H9 (cell line): ENCODE data around the gene TMEM132C. TPM values are rescaled to one million over a fixed set of nuclear protein-coding genes. Genes with fewer than 3 reads are reported as not detected.

Experiments used
- DNase-seq: peaks from one replicate; pipeline ENCODE4 v3.0.0-alpha.2; 2017
- H2AFZ ChIP-seq: one replicate; pipeline ENCODE4 v1.6.1; 2013; ENCODE audit warnings: mild to moderate bottlenecking, low read length, control low read depth, moderate library complexity
- H2AK5ac ChIP-seq: 2 replicates; pipeline ENCODE4 v1.6.1; 2013; ENCODE audit warnings: low read length, control low read depth, mixed read lengths; ENCODE audit not compliant: insufficient read length
- H2BK120ac ChIP-seq: one replicate; pipeline ENCODE4 v1.6.1; 2013; ENCODE audit warnings: low read depth, mild to moderate bottlenecking, low read length, control low read depth, inconsistent platforms; ENCODE audit not compliant: poor library complexity, severe bottlenecking
- H2BK12ac ChIP-seq: 2 replicates; pipeline ENCODE4 v1.6.1; 2013; ENCODE audit warnings: low read length, control low read depth, mixed read lengths, low read depth; ENCODE audit not compliant: insufficient read length
- H2BK15ac ChIP-seq: 2 replicates; pipeline ENCODE4 v1.6.1; 2013; ENCODE audit warnings: low read depth, low read length, control low read depth
- H2BK20ac ChIP-seq: one replicate; pipeline ENCODE4 v1.6.1; 2013; ENCODE audit warnings: low read depth, mild to moderate bottlenecking, low read length, control low read depth, inconsistent platforms; ENCODE audit not compliant: poor library complexity, severe bottlenecking
- H2BK5ac ChIP-seq: 2 replicates; pipeline ENCODE4 v1.6.1; 2013; ENCODE audit warnings: low read length, control low read depth, mixed read lengths; ENCODE audit not compliant: insufficient read length
- H3K14ac ChIP-seq: 2 replicates; pipeline ENCODE4 v1.6.1; 2013; ENCODE audit warnings: low read length, control low read depth; ENCODE audit not compliant: insufficient read depth
- H3K18ac ChIP-seq: 2 replicates; pipeline ENCODE4 v1.6.1; 2013; ENCODE audit warnings: low read depth, mild to moderate bottlenecking, mixed read lengths, low read length, control low read depth; ENCODE audit not compliant: insufficient read length
- H3K23ac ChIP-seq: 2 replicates; pipeline ENCODE4 v1.6.1; 2013; ENCODE audit warnings: low read length, control low read depth, mixed read lengths, low read depth; ENCODE audit not compliant: insufficient read length
- H3K23me2 ChIP-seq: 2 replicates; pipeline ENCODE4 v1.6.1; 2013; ENCODE audit warnings: low read depth, mild to moderate bottlenecking, mixed read lengths, low read length, control low read depth; ENCODE audit not compliant: insufficient read length, poor library complexity, severe bottlenecking
- H3K27ac ChIP-seq: 2 replicates; pipeline ENCODE4 v1.5.1; 2013; ENCODE audit warnings: low read length, control low read depth, mixed read lengths, low read depth; ENCODE audit not compliant: insufficient read length
- H3K27me3 ChIP-seq: 2 replicates; pipeline ENCODE4 v1.6.1; 2013; ENCODE audit warnings: low read length, control low read depth, inconsistent platforms; ENCODE audit not compliant: insufficient read depth
- H3K4ac ChIP-seq: 2 replicates; pipeline ENCODE4 v1.6.1; 2013; ENCODE audit warnings: low read depth, mild to moderate bottlenecking, control low read depth, inconsistent platforms, low read length, moderate library complexity
- H3K4me1 ChIP-seq: 2 replicates; pipeline ENCODE4 v1.6.1; 2013; ENCODE audit warnings: low read length, control low read depth, inconsistent platforms; ENCODE audit not compliant: insufficient read depth
- H3K4me2 ChIP-seq: 2 replicates; pipeline ENCODE4 v1.6.1; 2013; ENCODE audit warnings: low read length, control low read depth, mixed read lengths; ENCODE audit not compliant: insufficient read length, insufficient read depth
- H3K56ac ChIP-seq: 2 replicates; pipeline ENCODE4 v1.6.1; 2013; ENCODE audit warnings: low read depth, mild to moderate bottlenecking, mixed read lengths, low read length, control low read depth; ENCODE audit not compliant: insufficient read length
- H3K79me1 ChIP-seq: 2 replicates; pipeline ENCODE4 v1.6.1; 2013; ENCODE audit warnings: low read depth, mild to moderate bottlenecking, moderate library complexity, low read length, control low read depth, inconsistent platforms; ENCODE audit not compliant: insufficient read depth, poor library complexity, severe bottlenecking
- H3K79me2 ChIP-seq: 2 replicates; pipeline ENCODE4 v1.6.1; 2013; ENCODE audit warnings: low read length, control low read depth, inconsistent platforms; ENCODE audit not compliant: insufficient read depth
- H3K9ac ChIP-seq: 2 replicates; pipeline ENCODE4 v1.6.1; 2013; ENCODE audit warnings: low read length, control low read depth, mixed read lengths; ENCODE audit not compliant: insufficient read length; ENCODE audit errors: extremely low read depth
- H3K9me3 ChIP-seq: one replicate; pipeline ENCODE4 v1.6.1; 2013; ENCODE audit warnings: low read depth, low read length, inconsistent platforms; ENCODE audit not compliant: control insufficient read depth
- H3T11ph ChIP-seq: one replicate; pipeline ENCODE4 v1.6.1; 2013; ENCODE audit warnings: mild to moderate bottlenecking, low read length, control low read depth, inconsistent platforms
- H4K20me1 ChIP-seq: one replicate; pipeline ENCODE4 v1.6.1; 2013; ENCODE audit not compliant: control insufficient read depth, insufficient read length, insufficient read depth
- H4K5ac ChIP-seq: 2 replicates; pipeline ENCODE4 v1.6.1; 2013; ENCODE audit warnings: low read depth, mild to moderate bottlenecking, mixed read lengths, low read length, control low read depth; ENCODE audit not compliant: insufficient read length
- H4K8ac ChIP-seq: replicated peaks from 2 replicates; pipeline ENCODE4 v1.6.1; 2013; ENCODE audit warnings: low read length, control low read depth, mixed read lengths, low read depth; ENCODE audit not compliant: insufficient read length
- H4K91ac ChIP-seq: 2 replicates; pipeline ENCODE4 v1.6.1; 2013; ENCODE audit warnings: low read depth, mild to moderate bottlenecking, moderate library complexity, mixed read lengths, low read length, control low read depth; ENCODE audit not compliant: insufficient read length
- H3K27ac Mint-ChIP-seq, 3 experiments: 2 replicates in 2 of 3; 3 replicates in 1 of 3; pipeline ENCODE4 v1.8.0; 2020 to 2021; ENCODE audit warnings: mixed read lengths in 3 of 3, mild to moderate bottlenecking in 1 of 3, moderate library complexity in 1 of 3
- H3K27me3 Mint-ChIP-seq: 2 replicates; pipeline ENCODE4 v1.8.0; 2021; ENCODE audit warnings: low read depth, mild to moderate bottlenecking, moderate library complexity, mixed read lengths
- H3K36me3 Mint-ChIP-seq, 3 experiments: 2 replicates in 2 of 3; 3 replicates in 1 of 3; pipeline ENCODE4 v1.8.0; 2020 to 2021; ENCODE audit warnings: low read depth in 3 of 3, mixed read lengths in 3 of 3; ENCODE audit not compliant: insufficient read depth in 1 of 3
- H3K4me1 Mint-ChIP-seq, 2 experiments: 2 replicates each; pipeline ENCODE4 v1.8.0; 2020; ENCODE audit warnings: mixed read lengths in 2 of 2
- H3K4me3 Mint-ChIP-seq, 2 experiments: 2 replicates in 1 of 2; 3 replicates in 1 of 2; pipeline ENCODE4 v1.8.0; 2020 to 2021; ENCODE audit warnings: mild to moderate bottlenecking in 2 of 2, mixed read lengths in 2 of 2, moderate library complexity in 1 of 2
- H3K9me3 Mint-ChIP-seq, 2 experiments: 2 replicates in 1 of 2; 3 replicates in 1 of 2; pipeline ENCODE4 v1.8.0; 2020; ENCODE audit warnings: mild to moderate bottlenecking in 2 of 2, mixed read lengths in 2 of 2, moderate library complexity in 1 of 2
- CTCF ChIP-seq: fragments of 200-600 bp; sonication (generic); conservative IDR thresholded peaks from 3 replicates; pipeline ENCODE4 v1.8.0; 2021; ENCODE audit warnings: antibody characterized with exemption, mild to moderate bottlenecking
- WGBS: extraction: QIAGEN DNeasy Blood & Tissue Kit; methylation state at CpG from one replicate; pipeline ENCODE4 v1.1.7; 2013; ENCODE audit warnings: missing lambda C conversion rate, low lambda C conversion rate, mixed read lengths; ENCODE audit not compliant: insufficient read length; ENCODE audit errors: extremely low coverage; 5-methylcytosine and 5-hydroxymethylcytosine counted together
- total RNA-seq: library from RNA; stranded (reverse); gene quantifications from 2 replicates; pipeline ENCODE4 v1.2.1, GENCODE V29; 2021

TMEM132C gene
- total RNA-seq, 1 experiment from 2014 or later, result 0.22 TPM

DNA sequence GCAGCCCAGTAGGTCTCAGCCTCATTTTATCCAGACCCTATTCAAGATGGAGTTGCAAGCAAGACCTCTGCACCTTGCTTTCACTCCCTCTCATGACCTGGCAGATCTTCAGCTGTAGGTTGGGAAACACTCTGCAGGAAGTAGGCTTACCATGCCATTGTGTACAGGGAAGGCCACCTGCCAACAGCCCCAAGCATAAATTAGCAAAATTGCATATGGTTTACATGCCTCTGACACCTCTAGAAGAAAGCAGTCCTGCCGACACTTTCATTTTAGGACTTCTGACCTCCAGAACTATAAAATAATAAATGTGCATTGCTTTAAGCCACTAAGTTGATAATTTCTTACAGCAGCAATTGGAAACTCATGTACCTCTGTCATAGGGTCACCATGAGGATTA lies 459.9 kb downstream of the TMEM132C start:
- no peak overlapping the region for H3K9ac ChIP-seq
- no peaks in the 10 kb centered on the region for H3K23me2 ChIP-seq
- no peak overlapping the region for H2BK120ac ChIP-seq
- H3K56ac ChIP-seq, result no peak overlapping the region
- no peak overlapping the region for H3K4me3 Mint-ChIP-seq
- H2BK12ac ChIP-seq, result no peak overlapping the region
- H4K5ac ChIP-seq, result no peak overlapping the region
- no peak overlapping the region for H2BK15ac ChIP-seq
- no peak overlapping the region for H3K23ac ChIP-seq
- peaks cover 13% of the 10 kb centered on the region; the same call in 1 of the 2 replicates for H3K4me1 ChIP-seq
- no peaks in the 10 kb centered on the region; the same call in 1 of the 2 replicates for H3K27me3 Mint-ChIP-seq
- no peak overlapping the region for H3K18ac ChIP-seq
- no peak overlapping the region for H3K4ac ChIP-seq
- no peak overlapping the region for H2AFZ ChIP-seq
- no peak overlapping the region for H4K8ac ChIP-seq
- no peak overlapping the region for H4K91ac ChIP-seq
- no peak overlapping the region for H3K27ac ChIP-seq
- no CpG with 5 or more reads among the region's 1 CpG for WGBS
- H3K27ac Mint-ChIP-seq, result peak overlapping the region in 1 of 3 experiments; percentile 20; a peak in 3 of 7 replicates
- no peak overlapping the region for H2AK5ac ChIP-seq
- no peak for DNase-seq
- no peak overlapping the region for H2BK5ac ChIP-seq
- H3K36me3 Mint-ChIP-seq, result no peaks in the 10 kb centered on the region; a peak in 1 of 7 replicates
- no peaks in the 10 kb centered on the region for H4K20me1 ChIP-seq
- H3K9me3 ChIP-seq, result no peaks in the 10 kb centered on the region
- H3K9me3 Mint-ChIP-seq, result no peaks in the 10 kb centered on the region
- H3T11ph ChIP-seq, result no peak overlapping the region
- no peak overlapping the region for H3K4me2 ChIP-seq
- H3K14ac ChIP-seq, result no peak overlapping the region
- no peak overlapping the region for H2BK20ac ChIP-seq
- H3K79me1 ChIP-seq, result no peaks in the 10 kb centered on the region
- no peaks in the 10 kb centered on the region for H3K27me3 ChIP-seq
- TF ChIP-seq CTCF, result no peak
- H3K4me1 Mint-ChIP-seq, result peaks cover 32 to 34% of the 10 kb centered on the region in 2 experiments
- H3K79me2 ChIP-seq, result no peaks in the 10 kb centered on the region
